Stomach (tissue), 4 donors: ENCODE measurements around the gene MARCHF6.

Experiments
- POLR2A ChIP-seq, 4 donors: fragments of 450-650 bp; IDR thresholded peaks; one replicate each; pipeline ENCODE4 v1.6.1; 2016; ENCODE audit warnings: antibody characterized with exemption in 4 of 4, control low read depth in 2 of 4, mild to moderate bottlenecking in 1 of 4, moderate library complexity in 1 of 4
- TF ChIP-seq, protein P1 (sequence below), 7 experiments: fragments of 450-650 bp in 4 of 7; fragments of 200-600 bp in 3 of 7; sonication (generic) in 3 of 7; IDR thresholded peaks; one replicate each; pipeline ENCODE4 v1.5.1; 2016 to 2019; ENCODE audit warnings: antibody characterized with exemption in 7 of 7, control low read depth in 2 of 7, mild to moderate bottlenecking in 1 of 7

DNA sequence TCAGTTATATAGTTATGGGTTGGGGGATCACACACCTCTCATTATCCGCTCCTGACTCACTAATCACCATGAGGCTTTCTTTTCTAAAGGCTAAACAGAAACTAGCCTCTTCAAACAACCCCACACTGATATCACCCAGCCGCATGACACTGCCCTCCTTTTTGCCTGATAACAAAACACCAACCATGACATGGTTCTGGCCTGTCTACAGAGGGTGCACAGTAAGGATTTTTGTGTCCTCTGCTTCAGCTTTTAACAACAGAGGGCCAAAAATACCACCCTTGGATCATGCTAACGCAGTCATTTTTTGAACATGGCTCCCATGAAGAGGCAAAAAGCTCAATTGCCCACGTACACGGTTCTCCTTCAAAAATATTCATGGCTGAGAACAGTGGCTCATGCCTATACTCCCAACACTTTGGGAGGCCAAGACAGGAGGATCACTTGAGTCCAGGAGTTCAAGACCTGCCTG is 49.8 kb upstream of the MARCHF6 start:
- TF ChIP-seq, protein P1, sequence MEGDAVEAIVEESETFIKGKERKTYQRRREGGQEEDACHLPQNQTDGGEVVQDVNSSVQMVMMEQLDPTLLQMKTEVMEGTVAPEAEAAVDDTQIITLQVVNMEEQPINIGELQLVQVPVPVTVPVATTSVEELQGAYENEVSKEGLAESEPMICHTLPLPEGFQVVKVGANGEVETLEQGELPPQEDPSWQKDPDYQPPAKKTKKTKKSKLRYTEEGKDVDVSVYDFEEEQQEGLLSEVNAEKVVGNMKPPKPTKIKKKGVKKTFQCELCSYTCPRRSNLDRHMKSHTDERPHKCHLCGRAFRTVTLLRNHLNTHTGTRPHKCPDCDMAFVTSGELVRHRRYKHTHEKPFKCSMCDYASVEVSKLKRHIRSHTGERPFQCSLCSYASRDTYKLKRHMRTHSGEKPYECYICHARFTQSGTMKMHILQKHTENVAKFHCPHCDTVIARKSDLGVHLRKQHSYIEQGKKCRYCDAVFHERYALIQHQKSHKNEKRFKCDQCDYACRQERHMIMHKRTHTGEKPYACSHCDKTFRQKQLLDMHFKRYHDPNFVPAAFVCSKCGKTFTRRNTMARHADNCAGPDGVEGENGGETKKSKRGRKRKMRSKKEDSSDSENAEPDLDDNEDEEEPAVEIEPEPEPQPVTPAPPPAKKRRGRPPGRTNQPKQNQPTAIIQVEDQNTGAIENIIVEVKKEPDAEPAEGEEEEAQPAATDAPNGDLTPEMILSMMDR (IDR thresholded peaks at IDR 0.05): no peak
- TF ChIP-seq POLR2A (IDR thresholded peaks at IDR 0.05): no peak
